Right atrium auricular region (tissue), 2 donors: ENCODE results near the gene SLC9A9. TPM values are rescaled to one million over a fixed set of nuclear protein-coding genes. Genes with fewer than 3 reads are reported as not detected.

Source experiments
- DNase-seq: peaks from one replicate; pipeline ENCODE4 v3.0.0-alpha.2; 2019; ENCODE audit warnings: low spot score
- H3K27ac ChIP-seq, 2 donors: fragments of 200-600 bp; sonication (generic); 1 replicate in 1 of 2; 2 replicates in 1 of 2; pipeline ENCODE4 v1.5.1; 2016 to 2019
- H3K27me3 ChIP-seq, 2 donors: fragments of 200-600 bp; sonication (generic); one replicate each; pipeline versions ENCODE4 v1.5.1 to v1.6.0; 2017 to 2019
- H3K36me3 ChIP-seq: fragments of 200-600 bp; sonication (generic); one replicate; pipeline ENCODE4 v1.5.1; 2016
- H3K4me1 ChIP-seq, 2 donors: fragments of 200-600 bp; sonication (generic); one replicate each; pipeline versions ENCODE4 v1.5.1 to v1.6.0; 2017 to 2019
- H3K4me3 ChIP-seq, 2 donors: fragments of 200-600 bp; sonication (generic); 1 replicate in 1 of 2; 2 replicates in 1 of 2; pipeline ENCODE4 v1.5.1; 2017 to 2019; ENCODE audit warnings: mild to moderate bottlenecking in 1 of 2, moderate library complexity in 1 of 2
- H3K9me3 ChIP-seq, 2 donors: fragments of 200-600 bp; sonication (generic); one replicate each; pipeline ENCODE4 v1.5.1; 2019
- CTCF ChIP-seq, 2 donors: fragments of 200-600 bp; sonication (generic); IDR thresholded peaks; one replicate each; pipeline ENCODE4 v1.5.1; 2019; ENCODE audit warnings: antibody characterized with exemption in 2 of 2
- total RNA-seq, 2 donors: library from RNA; depleted of rRNA; stranded (reverse); fragments of >200 nt; gene quantifications; one replicate each; pipeline ENCODE4 v1.1.0, GENCODE V29; 2016

SLC9A9 gene
- total RNA-seq, 2 donors from 2014 or later = 3.1 to 4.2 TPM

GRCh38 chr3:143559296-143559695, 289.0 kb downstream of the SLC9A9 start:
- DNase-seq = no peak
- TF ChIP-seq CTCF (IDR thresholded peaks at IDR 0.05) = no peak
- H3K4me3 ChIP-seq = no peak overlapping the region
- no peaks in the 10 kb centered on the region for H3K4me1 ChIP-seq
- peaks cover 0 to 4% of the 10 kb centered on the region in 2 donors for H3K9me3 ChIP-seq
- no peaks in the 10 kb centered on the region for H3K36me3 ChIP-seq
- no peak overlapping the region for H3K27ac ChIP-seq
- H3K27me3 ChIP-seq = no peaks in the 10 kb centered on the region

GRCh38 chr3:143552851-143553250, 295.4 kb downstream of the SLC9A9 start:
- Histone ChIP-seq H3K4me3 (no peak overlapping the region), H3K9me3 (peaks cover 0 to under 1% of the 10 kb centered on the region in 2 donors), H3K4me1 (no peaks in the 10 kb centered on the region), H3K27ac (no peak overlapping the region), H3K27me3 (no peaks in the 10 kb centered on the region), H3K36me3 (no peaks in the 10 kb centered on the region)
- DNase-seq = no peak
- TF ChIP-seq CTCF (IDR thresholded peaks at IDR 0.05) = no peak

GRCh38 chr3:143551761-143552160, 296.5 kb downstream of the SLC9A9 start:
- Histone ChIP-seq H3K4me1 (no peaks in the 10 kb centered on the region), H3K36me3 (no peaks in the 10 kb centered on the region), H3K27me3 (no peaks in the 10 kb centered on the region), H3K9me3 (no peaks in the 10 kb centered on the region), H3K4me3 (no peak overlapping the region), H3K27ac (no peak overlapping the region)
- no peak for TF ChIP-seq CTCF (IDR thresholded peaks at IDR 0.05)
- no peak for DNase-seq

GRCh38 chr3:143548861-143549497, 299.3 kb downstream of the SLC9A9 start:
- H3K4me1 ChIP-seq = no peaks in the 10 kb centered on the region
- no peak overlapping the region for H3K27ac ChIP-seq
- DNase-seq = no peak
- no peaks in the 10 kb centered on the region for H3K9me3 ChIP-seq
- TF ChIP-seq CTCF (IDR thresholded peaks at IDR 0.05) = no peak
- no peaks in the 10 kb centered on the region for H3K36me3 ChIP-seq
- no peaks in the 10 kb centered on the region for H3K27me3 ChIP-seq
- no peak overlapping the region for H3K4me3 ChIP-seq

- TF ChIP-seq CTCF (IDR thresholded peaks at IDR 0.05) = no peak
Measured at GRCh38 chr3:143548393-143548792, 299.9 kb downstream of the SLC9A9 start.

GRCh38 chr3:143538577-143538981, 309.7 kb downstream of the SLC9A9 start:
- DNase-seq = no peak
- no peak for TF ChIP-seq CTCF (IDR thresholded peaks at IDR 0.05)
- Histone ChIP-seq H3K36me3 (no peaks in the 10 kb centered on the region), H3K4me3 (no peak overlapping the region), H3K9me3 (no peaks in the 10 kb centered on the region), H3K4me1 (peaks cover 0 to 6% of the 10 kb centered on the region in 2 donors), H3K27me3 (no peaks in the 10 kb centered on the region), H3K27ac (peak overlapping the region in 1 of 2 donors; percentile 37)

More at GRCh38 chr3:143548393-143548792, 299.9 kb downstream of the SLC9A9 start:
- no peak overlapping the region for H3K27ac ChIP-seq
- no peaks in the 10 kb centered on the region for H3K36me3 ChIP-seq
- no peaks in the 10 kb centered on the region for H3K4me1 ChIP-seq
- no peak for DNase-seq
- no peaks in the 10 kb centered on the region for H3K27me3 ChIP-seq
- no peak overlapping the region for H3K4me3 ChIP-seq
- H3K9me3 ChIP-seq = no peaks in the 10 kb centered on the region
